OCI-LY1 (cell line): ENCODE measurements around the gene CBFA2T3.

ENCODE experiments used
- EZH2 ChIP-seq: fragments of 200-600 bp; sonication (generic), shearing (Covaris generic); IDR thresholded peaks from 2 replicates; pipeline ENCODE4 v1.8.0; 2017; ENCODE audit warnings: borderline replicate concordance, mixed run types, mild to moderate bottlenecking, antibody characterized with exemption, low read length, moderate library complexity, mixed read lengths
- TF ChIP-seq, protein P1 (sequence below): fragments of 200-600 bp; sonication (generic), shearing (Covaris generic); IDR thresholded peaks from 2 replicates; pipeline ENCODE4 v1.5.1; 2017; ENCODE audit warnings: mild to moderate bottlenecking, antibody characterized with exemption, low read length, moderate library complexity, mixed read lengths

DNA sequence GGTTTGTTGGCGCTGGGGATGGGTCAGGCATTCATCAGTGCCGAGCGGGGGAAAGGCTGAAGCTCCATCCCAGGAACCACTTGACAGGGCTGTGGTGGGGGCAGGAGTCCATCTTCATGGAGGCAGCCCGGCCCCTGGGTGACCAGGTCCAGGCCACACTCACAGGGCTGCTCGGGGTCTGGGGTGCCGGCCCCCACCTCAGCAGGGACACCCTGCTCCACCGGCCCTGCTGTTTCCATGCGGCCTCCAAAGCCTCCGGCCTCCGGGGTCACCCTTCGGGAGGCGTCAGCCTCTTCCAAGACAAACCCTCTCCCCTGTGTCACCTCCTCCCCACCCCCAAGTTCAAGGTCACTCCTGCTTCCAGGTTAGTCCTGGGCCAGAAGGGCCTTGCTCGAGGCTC is 142.3 kb downstream of the CBFA2T3 start:
- TF ChIP-seq, protein P1, sequence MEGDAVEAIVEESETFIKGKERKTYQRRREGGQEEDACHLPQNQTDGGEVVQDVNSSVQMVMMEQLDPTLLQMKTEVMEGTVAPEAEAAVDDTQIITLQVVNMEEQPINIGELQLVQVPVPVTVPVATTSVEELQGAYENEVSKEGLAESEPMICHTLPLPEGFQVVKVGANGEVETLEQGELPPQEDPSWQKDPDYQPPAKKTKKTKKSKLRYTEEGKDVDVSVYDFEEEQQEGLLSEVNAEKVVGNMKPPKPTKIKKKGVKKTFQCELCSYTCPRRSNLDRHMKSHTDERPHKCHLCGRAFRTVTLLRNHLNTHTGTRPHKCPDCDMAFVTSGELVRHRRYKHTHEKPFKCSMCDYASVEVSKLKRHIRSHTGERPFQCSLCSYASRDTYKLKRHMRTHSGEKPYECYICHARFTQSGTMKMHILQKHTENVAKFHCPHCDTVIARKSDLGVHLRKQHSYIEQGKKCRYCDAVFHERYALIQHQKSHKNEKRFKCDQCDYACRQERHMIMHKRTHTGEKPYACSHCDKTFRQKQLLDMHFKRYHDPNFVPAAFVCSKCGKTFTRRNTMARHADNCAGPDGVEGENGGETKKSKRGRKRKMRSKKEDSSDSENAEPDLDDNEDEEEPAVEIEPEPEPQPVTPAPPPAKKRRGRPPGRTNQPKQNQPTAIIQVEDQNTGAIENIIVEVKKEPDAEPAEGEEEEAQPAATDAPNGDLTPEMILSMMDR, result no peak
- TF ChIP-seq EZH2, result no peak
